Raji (cell line): ENCODE measurements around the gene RFX2.

Source experiments
- POLR2A ChIP-seq: IDR thresholded peaks from 2 replicates; pipeline ENCODE4 v1.6.1; 2011; ENCODE audit warnings: low read depth, low read length, control low read depth; ENCODE audit not compliant: insufficient read depth

RFX2 gene

GRCh38 chr19:6000228-6000847, 110.0 kb downstream of the RFX2 start:
- no peak for TF ChIP-seq POLR2A

- no peak for TF ChIP-seq POLR2A
Measured at GRCh38 chr19:5999693-6000092, 110.6 kb downstream of the RFX2 start.

- TF ChIP-seq POLR2A = no peak
Measured at GRCh38 chr19:5997371-5997770, 112.9 kb downstream of the RFX2 start.

GRCh38 chr19:5996623-5997320, 113.5 kb downstream of the RFX2 start:
- no peak for TF ChIP-seq POLR2A

GRCh38 chr19:5996102-5996501, 114.2 kb downstream of the RFX2 start:
- TF ChIP-seq POLR2A = no peak

GRCh38 chr19:5995606-5996005, 114.7 kb downstream of the RFX2 start:
- no peak for TF ChIP-seq POLR2A

- no peak for TF ChIP-seq POLR2A
Measured at GRCh38 chr19:5994405-5995165, 115.7 kb downstream of the RFX2 start.

GRCh38 chr19:5993648-5994358, 116.5 kb downstream of the RFX2 start:
- TF ChIP-seq POLR2A = no peak

GRCh38 chr19:5993201-5993600, 117.1 kb downstream of the RFX2 start:
- no peak for TF ChIP-seq POLR2A

- no peak for TF ChIP-seq POLR2A
Measured at GRCh38 chr19:5992756-5993155, 117.5 kb downstream of the RFX2 start.

- no peak for TF ChIP-seq POLR2A
Measured at GRCh38 chr19:5991244-5991838, 119.0 kb downstream of the RFX2 start.

GRCh38 chr19:5990289-5990797, 120.0 kb downstream of the RFX2 start:
- no peak for TF ChIP-seq POLR2A

- TF ChIP-seq POLR2A = no peak
Measured at GRCh38 chr19:5989388-5990074, 120.8 kb downstream of the RFX2 start.
